Articular chondrocyte of knee joint (primary cell): Measurements from ENCODE around the gene CYP2A13. TPM values are rescaled to one million over a fixed set of nuclear protein-coding genes. Genes with fewer than 3 reads are reported as not detected.

Experiments used
- total RNA-seq: library from RNA; depleted of rRNA; stranded (reverse); fragments of >200 nt; gene quantifications from 2 replicates; pipeline ENCODE4 v1.2.3, GENCODE V29; 2012

Gene CYP2A13
- not detected in 2 replicates for total RNA-seq

GRCh38 chr19:41088151-41088550, at the start of gene CYP2A13:
Gene CYP2A13, plus strand, starts transcription at chr19:41088451. Its CDS starts 21 bp downstream, at chr19:41088472.

GRCh38 chr19:41114132-41114531, 25.9 kb downstream of the CYP2A13 start, which contains the start of gene CYP2F1:
Gene CYP2F1, plus strand, starts transcription at chr19:41114432. Its CDS starts 1,757 bp downstream, at chr19:41116189.

Other genes with a start within 250 kb of the CYP2A13 start
- 0.22 TPM in 1 of 2 replicates, not detected in the other for gene CYP2A6, start 238.0 kb upstream of the CYP2A13 start, total RNA-seq
- gene CYP2A7, start 206.2 kb upstream of the CYP2A13 start, total RNA-seq: not detected in 2 replicates
- gene CYP2B6, start 97.2 kb upstream of the CYP2A13 start, total RNA-seq: not detected in 2 replicates
- not detected in 2 replicates for gene CYP2F1, start 26.0 kb downstream of the CYP2A13 start, total RNA-seq
- gene CYP2S1, start 104.8 kb downstream of the CYP2A13 start, total RNA-seq: 0.11 TPM in 1 of 2 replicates, not detected in the other
- 351 and 401 TPM in 2 replicates for gene AXL, start 130.8 kb downstream of the CYP2A13 start, total RNA-seq
- gene HNRNPUL1, start 175.9 kb downstream of the CYP2A13 start, total RNA-seq: 102 and 122 TPM in 2 replicates
- 10.8 and 13.7 TPM in 2 replicates for gene CCDC97, start 221.7 kb downstream of the CYP2A13 start, total RNA-seq